D721Med (cell line): ENCODE data around the gene DHX30.

Experiments
- DNase-seq: peaks from one replicate; pipeline ENCODE4 v3.0.0; 2011; ENCODE audit warnings: low spot score; ENCODE audit not compliant: insufficient read length
- FAIRE-seq: peaks from 2 replicates; lab custom pipeline; 2011; peaks lifted over from hg19 to GRCh38; lab: Jason Lieb, UNC
- CTCF ChIP-seq: IDR thresholded peaks from 2 replicates; pipeline ENCODE4 v1.5.1; 2012; ENCODE audit warnings: mild to moderate bottlenecking, control low read depth; ENCODE audit not compliant: insufficient read depth; ENCODE audit errors: missing control alignments

Gene DHX30

GRCh38 chr3:47772047-47772446 is 30.9 kb upstream of the DHX30 start:
- FAIRE-seq (no peak), DNase-seq (no peak)
- no peak for TF ChIP-seq CTCF

- DNase-seq (no peak), FAIRE-seq (no peak)
- TF ChIP-seq CTCF: no peak
These were observed 30.1 kb upstream of the DHX30 start for GRCh38 chr3:47772788-47773187.

GRCh38 chr3:47778746-47779145 is 24.2 kb upstream of the DHX30 start:
- FAIRE-seq (no peak), DNase-seq (no peak)
- TF ChIP-seq CTCF: no peak

- no peak for DNase-seq
- FAIRE-seq: no peak
- no peak for TF ChIP-seq CTCF
These were observed 21.9 kb upstream of the DHX30 start for GRCh38 chr3:47780741-47781684.

- FAIRE-seq: no peak
- TF ChIP-seq CTCF: no peak
- DNase-seq: peak; percentile 74
These were observed 21.1 kb upstream of the DHX30 start, which contains the start of gene SMARCC1 for GRCh38 chr3:47781685-47782445. SMARCC1 (minus strand) TSS chr3:47781893; CDS start chr3:47781797, 96 bp downstream.

- FAIRE-seq: no peak
- no peak for DNase-seq
- TF ChIP-seq CTCF: no peak
These were observed 20.3 kb upstream of the DHX30 start for GRCh38 chr3:47782446-47783308.
